Activated T-cell treated with anti-CD3 and anti-CD28 coated beads for 48 hours (primary cell): ENCODE measurements around the gene ETFA.

Experiments
- DNase-seq: peaks from one replicate; pipeline ENCODE4 v3.0.0-alpha.2; 2020; ENCODE audit warnings: low read depth

ETFA gene

DNA sequence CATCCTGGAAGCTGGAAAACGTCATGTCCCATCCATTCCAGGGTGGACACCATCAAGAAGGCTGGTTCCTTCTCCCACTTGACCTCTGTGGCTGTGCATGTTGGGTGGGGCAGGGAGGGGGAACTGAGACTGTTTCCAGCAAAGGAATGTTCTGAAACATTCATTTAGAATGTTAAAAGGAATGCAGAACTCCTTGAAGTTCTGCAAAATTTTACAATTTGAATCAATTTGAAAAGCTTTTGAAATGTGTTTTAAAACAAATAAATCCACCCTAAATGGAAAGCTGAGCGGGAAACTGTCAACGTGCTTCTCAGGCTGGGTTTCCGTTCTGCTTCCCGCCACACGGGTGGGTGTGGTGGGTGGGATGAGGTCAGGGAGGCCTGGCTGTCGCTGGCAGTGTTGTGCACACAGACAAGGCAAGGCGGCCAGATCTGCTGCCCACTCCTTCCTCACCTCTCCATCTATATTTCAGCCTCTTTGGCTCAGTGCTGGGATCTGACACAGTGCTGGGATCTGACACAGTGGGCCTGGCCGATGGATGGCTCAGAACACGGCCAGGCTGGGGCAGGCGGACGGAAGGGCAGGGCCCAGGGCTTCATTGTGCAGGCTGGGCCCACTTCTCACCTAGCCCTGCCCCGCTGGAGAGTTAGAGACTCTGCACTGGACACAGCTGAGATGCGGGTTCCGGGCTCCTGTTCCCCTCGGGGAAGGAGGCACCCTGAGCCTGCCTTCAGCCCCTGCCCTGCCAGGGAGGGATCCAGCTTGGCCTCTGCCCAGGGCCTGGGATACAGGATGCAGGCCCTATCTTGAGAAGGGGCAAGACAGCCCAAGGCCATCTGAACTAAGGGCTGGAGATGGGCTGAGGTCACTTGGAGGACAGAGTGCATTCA is 141.1 kb downstream of the ETFA start:
- DNase-seq: no peak

DNA sequence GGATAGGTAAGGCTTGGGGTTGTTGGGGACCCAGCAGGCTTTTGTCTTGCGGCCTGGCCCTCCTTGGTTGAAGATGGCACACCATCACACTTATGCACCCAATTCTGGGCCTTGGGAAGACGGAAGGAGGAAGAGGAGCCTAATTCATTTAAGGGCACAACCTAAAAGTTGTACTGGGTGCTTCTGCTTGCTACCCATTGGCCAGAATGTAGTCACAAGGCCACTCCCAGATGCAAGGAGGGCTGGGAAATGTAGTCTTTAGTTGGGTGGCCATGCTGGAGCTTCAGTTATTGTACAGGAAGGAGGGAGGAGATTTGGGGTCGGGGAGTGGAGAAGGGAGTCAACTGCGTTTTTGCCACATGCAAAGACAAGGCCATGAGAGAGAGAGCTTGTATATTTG is 142.3 kb downstream of the ETFA start:
- DNase-seq: no peak

DNA sequence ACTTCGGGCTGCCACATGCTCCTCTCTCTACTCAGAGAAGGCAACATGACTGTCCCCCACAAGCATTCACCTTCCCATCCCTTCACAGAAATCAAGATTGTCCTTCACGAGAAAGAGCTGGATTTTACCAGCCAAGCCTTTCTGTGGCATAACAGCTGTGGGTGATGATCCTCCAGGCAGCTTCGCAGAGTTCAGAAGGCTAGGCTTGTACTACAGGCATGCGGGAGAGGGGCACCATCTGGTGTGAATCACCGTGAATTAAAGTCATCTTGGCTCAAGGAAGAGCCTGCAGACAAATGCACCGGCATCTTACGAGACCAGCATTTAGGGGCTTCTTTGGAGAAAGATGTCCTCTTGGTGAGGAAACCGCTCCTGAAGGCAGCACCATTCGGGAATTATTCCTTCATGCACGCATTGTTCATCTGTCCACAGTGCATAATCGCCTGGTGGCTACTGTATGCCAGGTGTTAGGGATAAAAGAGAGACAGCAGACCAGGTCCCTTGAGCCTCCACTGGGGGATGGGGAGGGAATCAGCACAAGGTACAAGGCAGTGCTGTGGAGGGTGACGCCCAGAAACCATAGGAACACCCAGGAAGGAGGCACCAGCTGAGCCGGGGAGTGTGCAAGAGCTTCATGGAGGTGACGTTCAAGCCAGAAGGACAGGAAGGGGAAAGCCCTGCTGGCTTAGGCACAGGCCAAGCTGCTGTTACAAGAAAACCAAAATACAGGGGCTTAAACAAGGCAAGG is 142.9 kb downstream of the ETFA start:
- no peak for DNase-seq

- DNase-seq: no peak
Observed at GRCh38 chr15:76165951-76166350, 145.3 kb downstream of the ETFA start.
